ENCODE results near the gene FZD10.

The FZD10 gene, protein sequence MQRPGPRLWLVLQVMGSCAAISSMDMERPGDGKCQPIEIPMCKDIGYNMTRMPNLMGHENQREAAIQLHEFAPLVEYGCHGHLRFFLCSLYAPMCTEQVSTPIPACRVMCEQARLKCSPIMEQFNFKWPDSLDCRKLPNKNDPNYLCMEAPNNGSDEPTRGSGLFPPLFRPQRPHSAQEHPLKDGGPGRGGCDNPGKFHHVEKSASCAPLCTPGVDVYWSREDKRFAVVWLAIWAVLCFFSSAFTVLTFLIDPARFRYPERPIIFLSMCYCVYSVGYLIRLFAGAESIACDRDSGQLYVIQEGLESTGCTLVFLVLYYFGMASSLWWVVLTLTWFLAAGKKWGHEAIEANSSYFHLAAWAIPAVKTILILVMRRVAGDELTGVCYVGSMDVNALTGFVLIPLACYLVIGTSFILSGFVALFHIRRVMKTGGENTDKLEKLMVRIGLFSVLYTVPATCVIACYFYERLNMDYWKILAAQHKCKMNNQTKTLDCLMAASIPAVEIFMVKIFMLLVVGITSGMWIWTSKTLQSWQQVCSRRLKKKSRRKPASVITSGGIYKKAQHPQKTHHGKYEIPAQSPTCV

DNA sequence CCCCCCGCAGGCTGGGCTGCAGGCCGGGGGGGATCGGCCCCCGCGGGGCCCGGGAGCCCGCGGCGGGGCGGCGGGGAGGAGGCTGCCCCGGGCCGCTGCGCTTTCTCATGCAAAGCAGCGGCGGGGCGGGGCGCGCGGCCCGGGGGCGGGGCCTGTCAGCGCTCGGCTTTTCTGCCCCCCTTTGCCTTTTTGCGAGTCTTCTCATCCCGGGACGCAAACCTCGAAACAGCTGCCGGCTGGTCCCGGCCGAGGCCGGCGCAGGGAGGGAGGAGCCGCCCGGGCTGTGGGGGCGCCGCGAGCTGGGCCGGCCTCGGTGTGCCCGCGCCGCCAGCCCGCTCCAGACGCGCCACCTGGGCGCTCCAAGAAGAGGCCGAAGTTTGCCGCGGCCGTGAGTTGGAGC is at the start of gene FZD10:
Gene FZD10 (plus strand): TSS at position 198 of the 400 bp plus-strand sequence. CDS start 479 bp downstream, outside the sequence.
- DNase-seq (ENCODE audit: low read depth): no peak

DNA sequence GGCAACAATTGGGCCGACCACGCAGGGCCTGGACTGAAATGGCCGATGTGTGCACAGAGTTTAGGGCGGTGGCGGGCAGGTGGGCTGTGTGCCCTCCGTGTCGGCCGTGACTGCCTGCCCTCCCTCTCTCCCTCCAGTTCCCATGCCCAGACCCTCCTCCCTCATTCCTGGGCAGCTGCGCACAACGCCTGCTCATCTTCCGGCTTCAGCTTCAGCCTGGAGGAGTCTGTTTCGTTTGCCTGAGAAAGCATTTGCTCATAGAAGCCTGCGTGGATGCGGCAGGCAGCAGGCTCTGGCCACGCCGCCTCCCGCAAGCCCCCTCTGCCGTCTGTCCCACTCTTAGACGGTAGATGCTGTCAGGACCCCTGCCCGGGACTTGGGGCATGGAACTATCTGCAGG is 47.3 kb upstream of the FZD10 start:
- no peak for DNase-seq (ENCODE audit: low read depth)

DNA sequence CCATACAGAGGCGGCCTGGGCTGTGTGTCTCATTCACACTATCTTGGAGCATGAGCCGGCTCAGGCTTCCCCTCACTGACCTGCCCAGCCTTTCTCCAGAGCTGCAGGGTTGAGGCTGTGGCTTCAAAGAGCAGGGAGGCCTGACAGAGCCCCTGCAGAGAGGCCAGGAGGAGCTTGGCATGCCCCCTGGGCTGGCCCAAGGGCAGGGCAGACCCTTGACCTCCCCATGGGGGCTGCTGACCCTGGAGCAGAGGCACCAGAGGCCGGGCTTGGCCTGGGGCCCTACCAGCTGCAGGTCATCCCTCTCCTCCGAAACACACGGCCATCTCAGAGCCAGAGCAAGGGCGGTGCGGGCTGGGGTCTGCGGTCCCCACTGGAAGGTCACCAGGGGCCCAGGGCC is 46.6 kb upstream of the FZD10 start:
- no peak for DNase-seq (ENCODE audit: low read depth)

DNA sequence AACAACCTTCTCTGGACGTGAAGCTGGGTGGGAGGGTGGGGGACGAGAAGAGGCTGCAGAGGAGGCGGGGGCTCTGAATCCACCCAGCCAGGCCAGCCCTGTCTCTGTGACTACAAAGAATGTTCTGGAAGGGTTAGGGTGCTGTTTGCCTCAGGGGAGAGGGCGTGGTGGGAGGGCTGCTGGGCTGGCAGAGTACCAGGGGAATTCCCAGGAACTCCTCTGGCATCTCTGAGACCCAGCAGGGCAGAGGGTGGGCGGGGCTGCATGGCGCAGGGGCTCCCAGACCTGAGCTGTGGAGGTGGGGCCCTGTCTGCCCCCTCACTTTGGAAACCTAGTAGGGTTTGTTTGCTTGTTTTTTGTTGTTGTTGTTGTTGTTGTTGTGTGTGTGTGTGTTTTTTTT is 45.5 kb upstream of the FZD10 start:
- no peak for DNase-seq (ENCODE audit: low read depth)

DNA sequence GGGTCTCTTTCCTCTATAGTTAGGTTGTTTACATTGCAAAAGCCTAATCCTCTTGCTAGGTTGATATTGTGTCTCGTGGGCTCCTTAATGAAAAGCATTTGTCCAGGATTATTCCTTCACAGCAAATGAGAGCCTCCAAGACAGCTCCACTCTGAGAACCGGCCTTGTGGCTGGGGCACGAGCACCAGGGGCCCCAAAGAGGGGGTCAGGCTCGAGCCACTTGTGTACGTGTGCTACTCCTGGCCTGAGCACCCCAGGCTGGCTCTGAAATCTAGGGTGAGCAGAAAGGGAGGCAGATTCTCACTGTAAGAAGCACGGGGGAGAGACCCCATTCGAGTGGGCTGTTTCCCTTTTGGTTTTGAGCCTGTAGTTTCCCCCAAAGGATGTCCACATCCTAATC is 45.0 kb upstream of the FZD10 start:
- DNase-seq (ENCODE audit: low read depth): no peak

DNA sequence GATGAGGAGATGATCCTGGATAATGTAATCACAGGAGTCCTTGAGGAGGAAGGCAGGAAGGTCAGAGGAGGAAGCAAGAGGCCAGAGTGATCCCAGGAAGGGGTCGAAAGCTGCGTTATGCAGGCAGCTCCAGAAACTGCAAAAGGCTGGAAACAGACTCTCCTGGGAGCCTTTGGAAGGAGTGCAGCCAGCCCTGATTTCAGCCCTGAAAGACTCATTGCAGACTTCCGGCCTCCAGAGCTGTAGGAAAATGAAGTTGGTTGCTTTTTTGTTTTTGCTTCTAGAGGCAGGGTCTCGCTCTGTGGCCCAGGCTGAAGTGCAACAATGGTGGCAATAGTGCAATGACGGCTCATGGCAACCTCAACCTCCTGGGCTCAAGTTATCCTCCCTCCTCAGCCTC is 44.6 kb upstream of the FZD10 start:
- DNase-seq (ENCODE audit: low read depth): no peak

DNA sequence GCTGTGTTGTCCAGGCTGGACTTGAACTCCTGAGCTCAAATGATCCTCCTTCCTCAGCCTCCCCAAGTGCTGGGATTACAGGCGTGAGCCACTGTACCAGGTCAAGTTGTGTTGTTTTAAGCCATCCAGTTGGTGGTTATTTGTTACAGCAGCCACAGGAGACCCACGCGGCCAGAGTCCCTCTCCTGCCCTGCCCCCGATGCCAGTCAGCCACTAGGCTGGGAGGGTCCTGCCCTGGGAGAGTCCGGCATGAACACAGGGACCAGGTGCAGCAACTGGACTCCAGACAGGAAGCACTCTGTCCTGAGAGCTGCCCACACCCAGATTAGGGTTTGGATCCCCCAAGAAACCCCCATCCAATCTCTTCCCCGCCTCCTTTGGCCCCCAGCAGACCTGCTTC is 44.1 kb upstream of the FZD10 start:
- DNase-seq (ENCODE audit: low read depth): no peak

DNA sequence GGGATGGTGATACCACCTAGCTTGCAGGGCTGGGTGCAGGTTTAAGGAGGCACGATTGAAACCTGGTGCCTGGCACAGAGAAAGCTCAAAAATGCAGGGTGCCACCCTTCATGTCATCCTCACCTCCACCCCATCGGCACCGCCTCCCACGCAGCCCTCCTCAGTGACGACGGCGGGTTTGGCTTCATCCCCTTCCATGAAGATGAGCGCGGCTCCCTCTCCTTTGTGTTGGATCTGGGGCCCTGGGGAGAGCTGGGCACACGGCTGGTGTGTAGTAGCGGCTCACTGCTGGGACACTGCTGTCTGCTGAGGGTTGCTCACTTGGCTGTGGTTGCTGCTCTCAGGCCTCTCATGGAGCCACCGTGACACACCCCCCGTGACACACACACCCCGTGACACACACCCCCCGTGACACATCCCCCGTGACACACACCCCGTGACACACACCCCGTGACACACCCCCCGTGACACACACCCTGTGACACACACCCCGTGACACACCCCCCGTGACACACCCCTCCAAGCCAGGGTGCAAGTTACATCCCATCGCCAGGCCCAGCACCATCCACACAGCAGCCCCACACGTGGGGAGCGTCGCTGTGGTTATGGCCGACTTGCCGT is 42.9 kb upstream of the FZD10 start:
- no peak for DNase-seq (ENCODE audit: low read depth)

DNA sequence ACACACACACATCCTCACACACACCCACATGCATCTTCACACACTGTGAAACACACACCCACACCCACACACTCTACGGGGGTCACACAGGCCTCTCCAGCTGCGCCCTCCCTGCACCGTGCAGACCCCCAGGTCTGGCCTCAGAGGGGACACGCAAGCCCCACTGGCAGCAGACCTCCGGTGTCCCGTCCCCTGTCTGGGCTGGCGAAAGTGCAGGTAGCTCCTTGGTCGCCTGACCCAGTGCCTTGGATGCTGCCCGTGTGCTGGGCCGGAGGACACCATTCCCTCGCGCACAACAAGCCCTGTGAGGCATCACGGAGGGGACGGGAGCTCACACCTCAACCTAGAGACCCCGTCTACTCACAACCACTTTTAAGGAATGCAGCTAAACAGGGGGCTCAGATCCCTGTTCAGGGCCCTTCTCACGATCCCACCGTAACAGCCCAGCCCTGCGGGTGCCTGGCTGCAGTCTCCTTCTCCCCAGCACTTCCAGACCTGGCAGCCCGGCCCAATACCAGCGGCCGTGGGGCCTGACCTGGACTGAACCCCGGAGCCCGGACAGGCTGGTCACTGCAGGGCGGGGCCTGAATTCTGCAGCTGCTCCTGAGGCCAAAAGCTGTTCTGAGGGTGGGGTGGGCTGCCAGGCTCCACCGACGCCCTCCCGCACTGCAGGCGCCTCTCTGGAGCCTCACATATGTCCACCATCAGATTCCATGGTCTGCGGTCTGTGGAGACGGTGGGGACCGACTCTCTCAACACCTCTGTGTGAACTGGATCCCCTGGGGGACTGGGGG is 42.1 kb upstream of the FZD10 start:
- DNase-seq (ENCODE audit: low read depth): no peak

DNA sequence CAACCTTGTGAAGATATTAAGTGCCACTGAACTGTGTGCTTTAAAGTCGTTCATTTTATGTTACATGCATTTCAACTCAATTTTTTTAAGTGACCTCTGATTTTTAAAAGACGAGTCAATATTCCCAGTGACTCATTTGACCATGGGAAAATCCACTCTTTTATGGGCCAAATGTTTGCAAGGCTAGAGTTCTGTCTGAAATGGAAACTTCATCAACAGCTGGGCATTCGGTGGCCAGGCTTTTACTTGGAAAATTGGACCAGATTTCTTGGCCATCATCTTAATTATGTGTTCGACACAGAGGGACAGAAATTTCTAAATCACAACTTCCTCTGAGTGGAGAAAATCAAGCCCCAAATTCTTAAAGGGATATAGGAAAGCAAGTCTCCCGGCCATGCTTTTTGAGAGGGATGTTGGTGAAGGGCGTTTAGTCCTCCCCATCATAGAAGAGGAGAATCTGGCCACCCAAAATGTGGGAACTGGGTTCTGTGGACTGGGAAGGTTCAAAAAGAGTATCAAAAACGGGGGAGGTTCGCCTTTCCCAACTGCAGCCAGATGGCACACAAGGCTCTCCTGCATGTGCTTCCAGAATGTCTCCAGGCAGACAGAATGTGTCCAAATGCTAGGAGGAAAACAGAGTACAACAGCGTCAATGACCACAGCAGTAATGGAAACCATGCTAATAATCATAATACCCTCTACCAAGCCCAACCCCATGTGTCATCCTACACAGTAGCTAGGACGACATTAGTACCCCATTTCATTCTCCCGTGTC is 40.9 kb upstream of the FZD10 start:
- DNase-seq (ENCODE audit: low read depth): no peak

DNA sequence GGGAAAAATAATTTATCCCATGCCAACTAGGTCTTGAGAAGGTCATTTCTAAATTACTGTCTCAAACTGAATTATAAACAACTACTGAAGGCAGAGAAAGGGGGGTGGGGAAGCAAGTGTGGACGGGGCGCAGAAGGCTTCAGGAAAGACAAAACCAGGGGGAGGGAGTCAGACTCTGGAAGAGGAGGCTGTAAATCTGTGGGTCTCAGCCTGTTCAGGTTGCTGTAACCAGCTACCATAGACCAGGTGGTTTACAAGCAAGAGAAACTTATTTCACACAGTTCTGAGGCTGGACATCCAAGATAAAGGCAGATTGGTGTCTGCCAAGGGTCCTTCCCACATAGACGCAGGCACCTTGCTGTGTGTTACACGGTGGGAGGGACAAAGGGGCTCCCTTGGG is 39.9 kb upstream of the FZD10 start:
- DNase-seq (ENCODE audit: low read depth): no peak

DNA sequence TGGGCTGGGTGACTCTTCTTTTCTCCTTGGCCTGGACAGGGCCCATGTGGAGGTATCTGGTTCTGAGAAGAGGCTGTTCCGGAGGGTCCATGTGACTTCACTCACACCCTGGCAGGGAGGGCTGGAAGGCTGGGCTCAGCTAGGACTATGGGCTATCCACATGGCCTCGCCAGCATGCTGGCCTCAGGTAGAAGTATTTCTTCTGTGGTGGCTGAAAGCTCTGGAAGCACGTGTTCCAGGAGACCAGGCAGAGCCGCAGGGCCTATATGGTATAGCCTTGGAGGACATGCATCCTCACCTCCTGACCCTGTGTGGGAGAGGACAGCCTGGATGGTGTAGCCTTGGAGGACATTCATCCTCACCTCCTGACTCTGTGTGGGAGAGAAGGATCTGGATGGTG is 38.2 kb upstream of the FZD10 start:
- no peak for DNase-seq (ENCODE audit: low read depth)

DNA sequence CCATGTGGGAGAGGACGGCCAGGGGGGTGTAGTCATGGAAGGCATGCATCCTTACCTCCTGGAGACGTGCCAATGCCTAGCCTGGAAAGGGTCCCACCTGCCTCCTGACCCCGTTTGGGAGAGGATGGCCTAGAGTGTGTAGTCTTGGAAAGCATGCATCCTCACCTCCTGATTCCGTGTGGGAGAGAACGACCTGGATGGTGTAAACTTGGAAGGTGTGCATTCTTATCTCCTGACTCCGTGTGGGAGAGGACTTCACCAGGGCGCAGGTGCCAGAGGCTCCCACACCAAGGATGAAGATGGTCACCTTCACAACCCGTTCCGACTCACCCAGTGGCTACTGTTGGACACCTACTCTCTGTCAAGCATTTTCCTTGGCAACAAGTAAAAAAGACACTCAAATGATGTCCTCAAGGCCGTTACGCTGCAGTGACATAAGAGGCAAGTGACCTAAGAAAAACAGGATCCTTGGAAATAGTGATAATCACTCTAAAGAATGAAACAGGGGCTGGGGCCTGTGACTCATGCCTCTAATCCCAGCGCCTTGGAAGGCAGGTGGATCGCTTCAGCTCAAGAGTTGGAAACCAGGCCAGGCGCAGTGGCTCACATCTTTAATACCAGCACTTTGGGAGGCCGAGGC is 37.5 kb upstream of the FZD10 start:
- DNase-seq (ENCODE audit: low read depth): no peak

DNA sequence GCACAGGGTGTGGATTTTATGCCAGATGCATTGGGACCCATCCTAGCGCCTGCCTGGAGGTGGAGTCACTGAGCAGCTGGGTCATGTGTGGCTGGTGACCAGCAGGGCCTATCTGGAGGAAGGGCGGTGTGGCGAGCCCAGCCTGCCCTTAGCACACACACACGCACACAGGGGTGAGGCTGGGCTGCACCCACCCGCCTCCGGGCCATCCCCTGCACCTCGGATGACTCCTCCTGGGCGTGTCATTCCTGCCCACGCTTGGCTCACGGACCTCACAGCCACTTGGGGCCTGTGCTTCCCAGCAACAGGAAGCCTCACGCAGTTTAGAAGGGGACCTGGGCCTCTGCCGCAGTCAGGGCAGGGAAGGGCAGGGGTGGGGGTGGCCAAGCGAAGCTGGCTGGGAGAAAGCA is 36.2 kb upstream of the FZD10 start:
- no peak for DNase-seq (ENCODE audit: low read depth)

DNA sequence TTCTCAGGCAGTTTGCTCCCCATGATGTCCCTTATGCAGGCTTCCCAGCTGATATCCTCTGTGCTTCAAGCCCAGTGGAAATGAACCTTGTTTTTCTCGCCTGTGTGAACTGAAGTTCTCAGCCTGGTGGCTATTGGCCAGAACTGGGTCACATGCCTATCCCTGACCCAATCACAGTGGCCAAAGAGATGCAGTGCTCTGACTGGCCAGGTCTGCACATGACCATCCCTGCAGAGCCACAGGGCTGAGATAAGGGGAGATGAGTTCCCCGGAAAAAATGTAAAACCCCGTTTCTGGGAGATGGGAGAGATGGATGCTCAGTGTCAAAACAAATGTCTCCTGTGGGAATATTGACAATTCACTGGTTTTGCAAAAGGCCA is 34.7 kb upstream of the FZD10 start:
- DNase-seq (ENCODE audit: low read depth): no peak

DNA sequence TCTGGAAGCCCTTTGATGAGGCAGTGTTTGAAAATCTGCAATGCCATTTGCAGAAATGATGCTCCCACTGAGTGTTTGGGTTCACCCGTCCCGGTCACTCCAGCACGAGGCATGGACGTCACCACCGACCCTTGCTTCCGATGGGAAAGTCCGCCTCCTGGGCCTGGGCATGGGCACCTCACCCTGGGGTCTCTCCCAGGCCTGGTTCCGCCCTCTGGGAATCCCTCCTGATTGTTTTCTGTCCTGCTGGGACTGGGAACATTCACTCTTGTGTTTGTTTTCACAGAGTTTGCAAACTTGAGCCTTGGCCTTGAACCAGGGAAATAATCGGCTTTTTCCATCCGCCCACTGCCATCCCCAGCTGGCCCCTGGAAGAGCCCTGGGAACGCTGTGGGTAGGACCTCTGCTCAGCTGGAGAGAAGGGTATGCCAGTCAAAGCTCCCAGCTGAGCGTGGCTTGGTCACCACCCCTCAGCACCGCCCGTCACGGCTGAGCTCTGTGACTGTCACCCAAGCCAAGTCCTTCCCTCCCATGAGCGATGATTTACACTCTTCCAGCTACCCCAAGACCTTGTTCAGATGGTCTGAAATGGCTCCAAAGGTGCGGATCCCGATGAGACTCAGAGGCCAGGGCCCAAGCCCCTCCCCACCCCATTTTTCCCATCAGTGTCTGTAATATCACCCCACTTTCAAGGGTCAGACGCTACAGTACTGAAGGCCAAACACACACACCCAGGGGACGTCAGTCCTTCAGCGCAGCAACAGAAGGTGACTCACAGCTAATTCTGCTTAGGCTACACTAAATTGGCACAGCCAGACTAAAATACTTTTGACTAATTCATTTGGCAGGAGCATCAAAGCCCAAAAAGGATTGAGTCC is 34.1 kb upstream of the FZD10 start:
- DNase-seq (ENCODE audit: low read depth): no peak

DNA sequence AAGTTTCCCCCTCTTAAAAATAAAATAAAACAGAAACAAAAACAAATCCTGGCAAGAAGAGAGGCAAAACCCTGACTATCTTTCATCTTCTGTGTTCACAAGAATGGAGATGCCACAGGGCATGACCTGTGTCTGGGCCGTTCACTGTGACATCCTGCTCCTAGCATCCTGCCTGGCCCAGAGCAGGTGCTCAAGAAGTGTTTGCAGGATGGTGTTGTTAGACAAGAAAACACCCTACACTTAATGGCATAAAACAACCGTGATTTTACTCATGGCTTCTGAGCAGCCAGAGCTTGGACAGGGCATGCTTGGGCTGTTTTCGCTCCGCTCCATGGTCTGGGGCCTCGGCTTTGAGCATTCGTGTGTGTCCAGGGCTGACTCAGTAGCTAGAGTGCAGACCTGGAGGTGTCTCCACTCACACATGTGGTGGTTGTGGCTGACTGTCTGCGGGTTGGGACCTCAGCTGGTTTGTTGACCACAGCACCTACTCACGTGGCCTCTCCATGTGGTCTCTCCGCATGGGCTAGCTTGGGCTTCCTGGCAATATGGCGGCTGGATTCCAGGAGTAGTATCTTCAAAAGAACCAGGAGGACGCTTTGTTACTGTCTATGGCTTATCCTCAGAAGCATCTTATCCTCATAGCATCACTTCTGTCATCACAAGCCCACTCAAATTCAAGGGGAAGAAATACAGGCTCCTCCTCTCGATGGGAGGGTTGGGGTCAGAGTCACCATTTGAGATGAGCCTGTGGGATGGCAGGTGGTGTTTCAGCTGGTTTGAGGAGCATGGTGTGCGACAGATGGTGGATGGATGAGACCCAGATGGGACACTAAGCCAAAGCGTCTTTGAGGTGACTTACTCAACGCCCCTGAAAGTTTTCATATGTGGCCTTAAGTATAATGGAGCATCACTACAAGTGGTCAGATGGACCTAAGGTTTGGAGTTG is 33.2 kb upstream of the FZD10 start:
- no peak for DNase-seq (ENCODE audit: low read depth)

DNA sequence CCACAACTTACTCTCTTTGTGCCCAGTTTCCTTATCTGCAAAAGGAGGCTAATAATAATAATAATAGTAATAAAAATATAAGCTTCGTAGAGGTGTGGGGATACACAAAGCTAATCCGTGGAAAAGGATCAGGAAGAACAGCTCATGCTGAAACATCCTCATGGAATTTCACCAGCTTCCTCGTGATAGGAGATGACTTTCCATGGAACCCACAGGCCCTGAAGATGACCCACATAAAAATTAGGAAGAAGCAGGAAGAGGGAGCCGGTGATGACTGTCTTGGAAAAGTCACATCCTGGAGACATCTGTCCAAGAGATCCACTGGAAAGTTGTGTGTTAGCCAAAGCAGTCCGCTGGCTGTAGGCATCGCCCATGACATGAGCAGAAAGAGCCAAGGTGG is 31.9 kb upstream of the FZD10 start:
- DNase-seq (ENCODE audit: low read depth): no peak

DNA sequence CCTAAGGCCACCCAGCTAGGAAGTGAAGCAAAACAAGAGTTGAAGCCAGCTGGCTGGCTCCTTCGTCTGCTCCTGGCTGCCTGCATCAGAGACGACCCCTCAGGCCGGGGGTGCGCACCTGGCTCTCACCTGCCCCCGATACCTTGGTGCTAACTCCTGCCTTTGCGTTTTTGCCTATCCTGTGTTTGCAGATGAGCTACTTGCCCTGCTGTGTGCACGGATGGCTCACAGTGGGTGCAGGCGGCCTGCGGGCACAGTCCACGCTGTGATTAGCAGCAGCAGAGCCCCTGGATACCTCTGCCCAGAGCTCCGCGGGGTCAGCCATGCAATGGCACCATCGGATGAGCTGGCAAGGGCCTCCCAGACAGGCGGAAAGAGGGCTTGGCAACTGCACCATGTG is 31.2 kb upstream of the FZD10 start:
- no peak for DNase-seq (ENCODE audit: low read depth)

All from EH (cell line).